DMS79 (cell line): ENCODE results near the gene DNAH12.
"Not testable (repeated sequence)": the region's sequence is repeated elsewhere in the genome, so short reads cannot be mapped to it uniquely, and the experiment has no call there.

ENCODE experiments used
- DNase-seq: peaks from one replicate; lab custom pipeline; 2025; lab: John Stamatoyannopoulos, UW

DNAH12 gene

GRCh38 chr3:57309769-57310360 is 234.3 kb downstream of the DNAH12 start:
- no peak for DNase-seq

- DNase-seq: not testable (repeated sequence)
Measured at GRCh38 chr3:57303520-57303919, 240.6 kb downstream of the DNAH12 start.

GRCh38 chr3:57298041-57298440 is 246.1 kb downstream of the DNAH12 start:
- DNase-seq: no peak

- DNase-seq: no peak
Measured at GRCh38 chr3:57292897-57293526, 251.1 kb downstream of the DNAH12 start.

- no peak for DNase-seq
Measured at GRCh38 chr3:57292159-57292896, 251.8 kb downstream of the DNAH12 start, which contains the start of gene ASB14. ASB14 (minus strand) TSS chr3:57292685; CDS start chr3:57292033, 652 bp downstream.

- no peak for DNase-seq
Measured at GRCh38 chr3:57288403-57288802, 255.7 kb downstream of the DNAH12 start.

GRCh38 chr3:57287205-57287604 is 256.9 kb downstream of the DNAH12 start:
- DNase-seq: no peak

GRCh38 chr3:57283334-57283733 is 260.8 kb downstream of the DNAH12 start:
- no peak for DNase-seq

GRCh38 chr3:57281715-57282114 is 262.4 kb downstream of the DNAH12 start:
- no peak for DNase-seq

- DNase-seq: no peak
Measured at GRCh38 chr3:57279685-57280084, 264.5 kb downstream of the DNAH12 start.

GRCh38 chr3:57278237-57278636 is 265.9 kb downstream of the DNAH12 start:
- no peak for DNase-seq

- DNase-seq: no peak
Measured at GRCh38 chr3:57275393-57275792, 268.8 kb downstream of the DNAH12 start.

- DNase-seq: no peak
Measured at GRCh38 chr3:57274845-57275244, 269.3 kb downstream of the DNAH12 start.

GRCh38 chr3:57268416-57268815 is 275.7 kb downstream of the DNAH12 start:
- no peak for DNase-seq

- no peak for DNase-seq
Measured at GRCh38 chr3:57261929-57262328, 282.2 kb downstream of the DNAH12 start.

- DNase-seq: no peak
Measured at GRCh38 chr3:57261119-57261518, 283.0 kb downstream of the DNAH12 start.

GRCh38 chr3:57257678-57258077 is 286.5 kb downstream of the DNAH12 start:
- no peak for DNase-seq

GRCh38 chr3:57256844-57257243 is 287.3 kb downstream of the DNAH12 start:
- no peak for DNase-seq

GRCh38 chr3:57252404-57252803 is 291.7 kb downstream of the DNAH12 start:
- no peak for DNase-seq

GRCh38 chr3:57244946-57245345 is 299.2 kb downstream of the DNAH12 start:
- DNase-seq: no peak
